ENCODE data around the gene ABCC5.
"Not testable (repeated sequence)": the region's sequence is repeated elsewhere in the genome, so short reads cannot be mapped to it uniquely, and the experiment has no call there.

ABCC5 gene

DNA sequence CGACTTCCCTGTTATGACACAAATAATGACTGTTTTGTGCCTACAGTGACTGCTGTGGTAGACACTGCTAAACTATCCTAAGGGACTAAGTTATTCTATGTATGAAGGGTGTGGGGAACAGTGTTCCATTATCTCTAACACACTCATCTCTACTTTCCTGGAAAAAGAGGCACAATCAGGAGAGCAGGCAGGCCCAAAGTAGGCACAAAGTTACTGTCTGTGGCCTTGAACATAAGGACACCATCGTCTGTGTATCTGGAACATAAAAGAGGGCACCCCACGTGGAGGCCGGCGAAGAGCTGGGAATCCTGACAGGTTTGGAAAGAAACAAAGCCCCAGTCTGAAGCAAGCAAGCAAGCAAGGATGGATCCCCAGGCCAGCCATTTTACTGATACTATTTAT lies 1.5 kb downstream of the ABCC5 start:
- DNase-seq (ENCODE audit: low spot score): no peak

DNA sequence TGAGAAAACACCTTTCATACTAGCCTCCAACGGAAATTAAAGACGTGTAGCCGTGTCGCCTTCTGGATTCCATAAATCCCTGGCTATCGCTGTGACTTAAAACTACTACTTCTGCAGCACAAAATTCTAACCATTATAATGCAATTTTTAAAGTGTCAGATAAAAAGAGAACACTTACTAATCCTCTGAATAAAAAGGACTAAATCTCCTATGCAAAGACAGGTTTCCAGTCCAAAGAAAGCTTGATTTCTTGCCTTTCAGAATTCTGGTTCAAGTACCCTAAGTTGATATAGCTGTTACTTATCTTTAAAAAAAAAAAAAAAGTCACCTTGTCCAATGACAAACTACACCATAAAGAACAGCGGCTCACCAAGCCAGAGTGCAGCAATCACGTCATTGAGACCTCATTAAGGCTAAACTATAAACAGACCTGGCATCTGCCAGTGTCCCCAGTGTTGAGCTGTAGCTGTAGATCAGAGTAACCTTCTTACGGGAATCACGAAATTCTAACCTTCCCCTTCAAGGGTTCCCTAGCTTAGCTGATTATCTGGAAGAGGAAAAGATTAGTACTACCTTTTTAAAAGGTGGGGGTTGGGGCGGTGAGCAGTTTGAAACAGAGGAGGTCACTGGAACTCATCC lies 2.2 kb downstream of the ABCC5 start:
- no peak for DNase-seq (ENCODE audit: low spot score)

DNA sequence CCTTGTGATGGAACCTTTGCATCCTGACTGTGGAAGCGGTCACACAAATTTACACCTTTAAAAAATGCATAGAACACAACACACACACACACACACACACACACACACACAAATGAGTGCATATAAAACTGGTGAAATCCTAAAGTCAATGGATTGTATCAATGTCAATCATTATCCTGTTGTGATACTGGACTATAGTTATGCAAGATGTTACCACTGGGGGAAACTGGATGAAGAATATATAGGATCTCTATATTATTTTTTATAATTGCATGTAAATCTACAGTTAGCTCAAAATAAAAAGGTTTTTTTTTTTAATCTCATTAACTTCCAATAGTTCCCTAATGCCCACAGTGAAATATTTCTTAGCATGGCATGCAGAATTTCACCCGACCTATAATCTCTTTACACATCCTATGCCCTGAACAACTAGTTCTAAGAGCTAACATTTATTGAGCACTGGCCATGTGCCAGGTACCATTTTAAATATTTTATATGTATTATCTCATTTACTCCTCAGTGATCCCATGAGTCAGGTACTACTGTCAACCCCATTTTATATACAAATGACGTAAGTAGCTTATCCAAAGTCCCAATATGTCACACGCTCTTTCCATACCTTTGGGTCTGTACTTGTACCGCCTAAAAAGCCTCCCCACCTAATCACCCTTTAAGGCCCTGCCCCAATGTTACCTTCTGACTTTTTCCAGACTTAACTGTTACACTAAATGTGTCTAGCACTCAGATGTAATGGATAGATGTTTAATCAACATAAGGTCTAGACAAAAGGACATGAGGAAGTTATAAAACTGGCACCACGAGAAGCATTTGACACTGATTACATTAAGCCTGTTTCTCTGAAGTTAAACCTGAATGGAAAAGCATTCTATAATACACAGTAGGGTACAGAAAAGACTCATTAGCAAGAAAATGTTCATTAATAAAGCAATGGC lies 5.5 kb downstream of the ABCC5 start:
- no peak for DNase-seq (ENCODE audit: low spot score)

DNA sequence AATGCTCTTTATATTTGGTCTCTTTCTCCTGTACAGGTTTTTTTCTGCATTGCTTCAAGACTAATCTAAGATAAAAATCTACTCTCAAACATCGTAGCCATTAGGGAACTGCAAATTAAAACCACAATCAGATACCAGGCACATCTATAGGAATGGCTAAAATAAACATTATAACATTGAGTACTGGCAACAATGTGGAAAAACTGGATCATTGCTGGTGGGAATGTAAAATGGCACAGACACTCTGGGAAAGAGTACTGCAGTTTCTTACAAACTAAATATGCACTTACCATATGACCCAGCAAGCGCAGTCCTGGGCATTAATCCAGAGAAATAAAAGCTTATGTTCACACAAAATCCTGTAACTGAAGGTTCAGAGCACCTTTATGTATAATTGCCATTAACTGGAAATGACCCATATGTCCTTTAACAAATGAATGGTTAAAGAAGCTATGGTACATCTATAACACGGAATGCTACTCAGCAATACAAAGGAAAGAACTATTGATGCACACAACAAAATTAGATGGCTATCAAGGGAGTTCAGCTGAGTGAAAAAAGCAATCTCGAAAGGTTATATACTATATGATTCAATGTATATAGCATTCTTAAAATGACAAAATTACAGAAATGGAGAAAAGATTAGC lies 6.3 kb downstream of the ABCC5 start:
- no peak for DNase-seq (ENCODE audit: low spot score)

DNA sequence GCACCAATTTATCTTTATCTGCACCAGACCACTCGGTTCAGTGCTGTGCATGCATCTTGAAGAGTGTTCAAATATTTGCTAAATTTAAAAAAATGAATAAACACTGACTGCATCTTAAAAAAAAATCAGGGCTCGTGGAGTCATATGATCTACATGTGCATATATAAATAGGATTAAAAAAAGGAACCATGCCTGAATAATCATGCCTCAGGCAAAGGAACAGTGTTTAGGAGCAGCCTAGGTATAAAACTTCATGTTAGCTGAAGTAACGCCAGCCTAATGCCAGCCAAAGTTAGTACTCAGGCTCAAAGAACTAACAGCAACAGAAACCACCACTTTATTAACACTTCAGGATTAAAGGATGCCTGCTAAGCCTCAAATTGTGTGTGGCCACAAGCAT lies 9.5 kb downstream of the ABCC5 start:
- DNase-seq (ENCODE audit: low spot score): no peak

DNA sequence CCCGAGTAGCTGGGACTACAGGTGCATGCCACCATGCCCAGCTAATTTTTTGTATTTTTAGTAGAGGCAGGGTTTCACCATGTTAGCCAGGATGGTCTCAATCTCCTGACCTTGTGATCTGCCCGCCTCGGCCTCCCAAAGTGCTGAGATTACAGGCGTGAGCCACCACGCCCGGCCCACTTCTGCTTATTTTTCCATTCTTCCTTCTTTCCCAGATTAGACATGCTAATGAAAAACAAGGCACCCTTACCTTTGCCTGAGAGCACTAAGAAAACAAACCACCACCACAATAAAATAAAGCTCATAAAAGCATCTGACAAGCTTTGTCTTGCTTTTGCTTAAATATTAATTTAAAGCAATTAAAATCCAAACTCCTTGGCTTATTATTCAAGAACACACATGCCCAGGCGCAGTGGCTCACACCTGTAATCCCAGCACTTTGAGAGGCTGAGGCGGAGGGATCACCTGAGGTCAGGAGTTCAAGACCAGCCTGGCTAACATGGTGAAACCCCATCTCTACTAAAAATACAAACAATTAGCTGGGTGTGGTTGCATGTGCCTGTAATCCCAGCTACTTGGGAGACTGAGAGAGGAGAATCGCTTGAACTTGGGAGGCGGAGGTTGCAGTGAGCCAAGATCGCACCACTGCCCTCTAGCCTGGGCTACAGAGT lies 10.4 kb downstream of the ABCC5 start:
- not testable (repeated sequence) for DNase-seq (ENCODE audit: low spot score)

DNA sequence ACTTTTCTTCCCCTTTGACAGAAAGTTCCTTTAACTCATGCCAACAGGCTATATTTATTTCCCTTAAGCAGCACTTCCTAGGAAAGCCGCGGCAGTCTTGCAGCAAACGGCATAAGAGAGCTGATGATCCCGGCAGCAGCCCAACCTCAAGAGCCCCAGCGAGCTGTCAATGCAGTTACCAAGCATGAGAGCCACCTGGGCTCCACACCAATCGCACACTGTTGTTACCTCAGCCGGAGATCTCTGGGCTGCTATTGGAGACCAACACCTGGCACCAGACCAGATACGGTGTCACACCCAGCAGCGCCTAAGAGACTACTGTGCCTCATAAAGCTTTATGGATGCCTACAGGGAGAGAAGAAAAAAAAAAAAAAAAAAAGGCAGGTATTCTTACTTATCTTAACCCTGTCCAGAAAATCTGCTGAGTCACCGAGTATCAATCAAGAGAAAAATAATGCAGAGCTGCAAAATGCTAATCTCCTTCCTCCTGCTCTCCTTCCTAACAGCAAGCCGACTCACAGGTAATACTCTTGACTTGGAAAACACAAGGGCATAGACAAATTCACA lies 11.7 kb downstream of the ABCC5 start:
- DNase-seq (ENCODE audit: low spot score): peak; percentile 15

DNA sequence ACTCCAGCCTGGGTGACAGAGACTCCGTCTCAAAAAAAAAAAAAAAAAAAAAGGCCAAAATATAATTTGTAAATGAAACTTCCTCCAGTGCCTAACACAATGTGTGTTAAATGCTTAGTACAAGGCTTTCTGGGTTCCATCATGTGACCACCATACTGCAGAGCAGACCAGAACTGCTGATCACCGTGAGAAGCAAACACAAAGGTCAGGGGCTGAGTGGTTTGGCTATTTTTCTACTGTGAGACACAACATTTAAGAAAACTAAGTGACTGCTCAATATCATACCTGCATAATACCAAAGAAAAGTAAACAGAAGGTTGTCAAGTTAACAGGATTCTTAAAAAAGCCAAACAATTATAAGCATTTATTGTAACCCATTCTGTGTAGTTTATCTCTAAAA lies 13.2 kb downstream of the ABCC5 start:
- no peak for DNase-seq (ENCODE audit: low spot score)

DNA sequence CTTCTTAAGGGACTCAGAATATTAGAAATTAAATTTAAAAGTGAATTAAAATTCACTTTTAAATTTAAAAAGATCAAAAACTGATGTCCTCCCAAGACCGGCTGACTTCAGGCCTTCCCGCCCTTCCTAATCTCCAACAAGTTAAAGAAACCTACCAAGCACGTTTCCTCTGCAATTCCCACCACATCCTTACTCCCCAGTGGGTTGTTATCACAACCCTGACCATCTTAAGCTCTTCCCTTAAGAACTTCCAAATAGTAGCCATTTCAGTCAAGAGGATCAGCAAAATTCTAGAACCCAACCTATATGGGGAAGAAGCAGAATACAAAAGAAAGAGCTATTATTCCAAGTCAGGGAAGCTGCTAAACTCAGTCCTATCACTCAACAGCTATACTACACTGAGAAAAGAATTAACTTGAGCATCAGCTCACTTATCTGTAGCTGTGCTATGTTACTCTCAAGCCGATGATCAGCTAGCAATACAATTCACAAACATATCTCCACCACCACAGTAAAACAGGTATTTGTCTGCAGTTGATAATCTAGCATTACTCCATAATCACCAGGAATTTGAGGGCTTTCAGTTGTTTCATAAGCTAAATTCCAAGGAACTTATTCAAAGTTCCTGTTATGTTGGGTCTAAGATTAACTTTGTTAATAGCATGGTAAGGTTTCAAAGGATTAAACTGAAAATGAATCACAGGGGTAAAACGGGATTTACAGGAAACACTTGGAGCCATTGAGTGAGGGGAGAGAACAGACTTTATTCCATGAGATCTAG lies 14.3 kb downstream of the ABCC5 start:
- no peak for DNase-seq (ENCODE audit: low spot score)

DNA sequence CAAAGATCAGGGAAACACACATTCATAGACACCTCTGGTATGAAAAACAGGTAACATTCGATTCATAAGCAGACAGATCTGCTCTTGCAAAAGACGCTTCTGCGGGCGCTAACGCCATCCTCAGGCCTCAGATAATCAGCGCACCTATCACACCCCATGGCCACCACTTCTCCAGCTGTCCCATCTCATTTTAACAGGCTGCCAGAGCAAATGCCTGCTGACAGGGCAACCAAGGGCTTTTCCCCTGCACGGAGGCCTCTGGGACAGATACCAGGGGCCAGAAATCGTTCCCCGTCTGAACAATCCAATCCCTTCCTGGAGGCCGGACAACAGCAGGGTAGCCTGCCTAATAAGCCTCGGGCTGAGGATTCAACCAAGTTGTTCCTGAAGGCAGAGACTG lies 15.2 kb downstream of the ABCC5 start:
- no peak for DNase-seq (ENCODE audit: low spot score)

DNA sequence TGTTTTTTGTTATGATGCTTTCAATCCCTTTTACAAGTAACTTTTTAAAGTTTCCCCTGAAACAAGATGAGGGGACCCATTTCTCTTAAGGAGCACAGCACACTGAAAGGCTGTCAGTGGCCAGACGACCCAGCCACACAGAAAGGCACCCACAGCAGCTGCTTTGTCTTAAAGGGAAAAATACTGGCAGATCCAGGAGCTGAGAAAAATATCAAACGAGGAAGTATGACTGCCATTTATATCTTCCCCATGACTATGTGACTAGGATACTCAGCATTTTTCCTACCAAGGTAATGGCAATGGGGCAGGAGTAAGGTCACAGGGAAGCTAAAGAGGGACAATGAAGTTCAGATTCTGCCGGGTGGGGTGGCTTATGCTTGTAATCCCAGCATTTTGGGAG lies 15.9 kb downstream of the ABCC5 start:
- DNase-seq (ENCODE audit: low spot score): no peak

DNA sequence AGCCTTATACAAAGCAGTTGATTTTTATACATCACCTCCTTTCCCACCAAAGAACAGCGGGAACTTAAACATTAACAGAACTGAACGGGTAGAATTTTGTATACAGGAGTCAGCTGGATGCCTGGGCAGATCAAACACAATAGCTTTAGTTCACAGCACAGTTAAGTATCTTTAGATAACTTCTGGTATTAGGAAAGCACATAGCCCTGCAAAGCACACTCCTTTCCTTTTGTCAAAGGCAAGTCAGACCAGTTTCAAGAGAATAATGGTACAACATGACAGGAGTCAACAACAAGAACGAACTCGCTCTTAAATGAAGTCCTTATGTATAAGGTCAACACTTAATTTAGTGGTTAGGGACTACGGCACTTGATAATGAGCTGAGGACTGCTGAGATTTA lies 26.3 kb downstream of the ABCC5 start:
- DNase-seq (ENCODE audit: low spot score): no peak

DNA sequence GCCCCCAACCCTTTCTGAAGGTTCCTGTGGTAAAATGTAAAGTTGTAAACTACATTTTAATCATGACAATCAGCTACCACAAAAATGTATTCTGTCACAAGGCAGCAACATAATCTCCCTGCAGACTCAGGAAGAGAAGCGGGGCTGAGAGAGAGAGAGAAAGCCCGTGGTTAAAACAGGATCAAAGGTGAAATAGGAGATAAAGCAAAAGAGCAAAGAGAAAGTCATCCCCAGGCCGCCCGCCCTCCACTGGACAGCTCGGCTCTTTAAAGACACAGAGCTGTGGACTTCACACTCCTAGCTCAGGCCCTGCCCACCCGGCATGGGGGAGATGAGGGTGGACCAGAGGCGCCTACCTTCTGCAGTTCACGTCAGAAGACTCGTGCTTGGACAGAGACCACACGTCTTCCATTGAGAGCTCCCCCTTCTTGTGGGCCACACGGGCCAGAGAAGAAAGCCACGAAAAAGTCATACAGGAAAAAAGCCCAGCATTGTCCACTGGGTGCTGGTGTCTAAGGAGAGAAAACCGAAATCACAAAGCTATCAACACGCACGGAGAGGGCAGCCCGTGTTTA lies 29.4 kb downstream of the ABCC5 start:
- DNase-seq (ENCODE audit: low spot score): no peak

DNA sequence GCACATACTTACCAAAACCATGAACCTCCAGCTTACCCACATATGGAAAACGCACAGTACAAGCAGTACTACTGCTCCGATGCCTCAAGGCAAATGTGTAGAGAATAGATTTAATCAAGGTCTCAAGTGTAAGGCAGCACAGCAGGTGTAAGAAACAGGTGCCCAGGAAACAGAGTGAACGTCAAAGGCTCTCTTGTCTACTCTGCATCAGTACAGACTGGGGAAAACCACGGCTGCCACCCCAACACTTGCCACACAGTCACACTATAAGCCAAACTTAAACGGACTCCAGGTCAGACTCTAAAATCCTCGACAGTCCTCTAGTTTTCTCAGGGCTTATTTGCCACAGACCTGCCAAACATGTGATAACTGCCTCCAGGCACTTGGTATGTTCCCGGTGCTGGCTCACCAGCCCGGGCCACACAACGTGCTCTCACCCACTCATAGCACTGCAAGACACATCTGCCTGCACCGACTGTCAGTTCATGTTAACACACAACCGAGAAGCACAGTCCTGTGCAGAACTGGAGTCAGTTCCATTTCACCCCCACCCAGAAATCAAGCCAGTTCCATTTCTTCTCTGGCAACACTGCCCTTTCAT lies 30.6 kb downstream of the ABCC5 start:
- DNase-seq (ENCODE audit: low spot score): no peak

DNA sequence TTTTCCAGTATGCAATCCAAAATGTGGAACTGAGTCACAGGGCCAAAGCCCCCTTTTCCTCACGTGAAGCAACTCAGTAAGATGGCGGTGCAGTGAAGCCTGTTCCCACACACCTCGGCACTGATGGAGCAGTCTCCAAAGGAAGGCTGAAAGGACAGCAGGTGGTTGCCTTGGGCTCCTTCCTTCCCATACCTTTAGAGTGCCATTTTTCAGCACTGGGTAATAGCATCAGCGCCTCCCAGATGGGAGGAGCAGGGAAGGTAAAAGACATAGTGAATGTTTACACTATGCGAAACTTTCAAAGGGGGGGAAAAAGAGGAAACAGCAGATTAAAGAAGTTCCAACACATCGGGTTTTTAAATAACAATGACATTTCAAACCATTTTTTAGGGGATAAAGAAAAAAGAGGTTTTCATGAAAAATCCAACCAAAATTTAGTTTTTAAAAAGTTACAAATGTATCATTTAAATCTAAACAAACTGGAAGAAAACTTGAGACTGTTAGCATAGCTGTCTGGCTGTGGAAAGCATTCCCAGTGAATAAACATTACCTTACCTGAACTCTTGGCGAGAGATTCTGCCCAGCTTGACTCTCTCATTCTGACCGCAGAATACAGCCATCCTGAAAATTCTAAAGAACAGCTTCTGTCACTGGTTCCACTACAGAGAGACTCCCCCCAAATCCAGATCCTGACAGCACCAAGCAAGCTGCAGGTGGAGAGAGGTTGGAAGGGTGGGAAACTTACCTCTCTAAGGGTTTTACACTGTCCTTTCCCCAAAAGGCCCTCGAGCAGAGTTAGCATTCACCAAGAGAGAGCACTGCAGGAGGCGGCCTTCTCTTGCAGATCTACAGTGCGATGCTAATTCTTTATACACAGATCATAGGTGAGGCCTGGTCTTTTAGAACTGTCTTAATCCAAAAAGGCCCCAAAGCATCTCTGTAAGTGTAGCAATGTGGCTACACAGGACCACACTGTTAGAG lies 32.6 kb downstream of the ABCC5 start:
- no peak for DNase-seq (ENCODE audit: low spot score)

DNA sequence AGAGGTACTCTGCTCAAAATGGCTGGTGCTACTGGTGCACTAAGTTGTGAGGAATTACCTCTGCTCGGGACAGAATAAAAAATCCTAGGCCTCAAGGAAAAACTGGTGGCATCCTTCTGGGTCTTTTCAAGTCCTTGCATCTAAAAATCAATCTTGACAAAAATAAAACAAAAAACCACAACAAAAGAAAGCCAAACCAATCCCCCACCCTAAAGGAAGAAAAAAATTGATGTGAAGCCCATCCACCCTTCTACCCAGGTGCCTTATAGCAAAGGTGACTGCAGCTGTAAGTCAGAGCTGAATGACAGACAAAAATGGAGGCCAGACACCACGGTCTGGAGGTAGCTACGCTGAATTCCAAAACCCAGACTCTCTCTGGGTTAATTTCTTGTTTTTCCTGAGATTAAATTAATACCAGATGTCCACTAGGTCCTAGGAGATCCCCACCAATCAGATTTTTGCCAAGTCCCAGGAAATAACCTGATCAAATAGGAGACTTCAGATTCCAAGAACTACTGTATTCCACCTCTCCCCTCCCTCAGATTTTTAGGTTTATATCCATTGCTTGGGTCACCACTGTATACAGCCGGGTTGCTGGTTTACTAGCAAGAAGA lies 33.5 kb downstream of the ABCC5 start:
- DNase-seq (ENCODE audit: low spot score): no peak

DNA sequence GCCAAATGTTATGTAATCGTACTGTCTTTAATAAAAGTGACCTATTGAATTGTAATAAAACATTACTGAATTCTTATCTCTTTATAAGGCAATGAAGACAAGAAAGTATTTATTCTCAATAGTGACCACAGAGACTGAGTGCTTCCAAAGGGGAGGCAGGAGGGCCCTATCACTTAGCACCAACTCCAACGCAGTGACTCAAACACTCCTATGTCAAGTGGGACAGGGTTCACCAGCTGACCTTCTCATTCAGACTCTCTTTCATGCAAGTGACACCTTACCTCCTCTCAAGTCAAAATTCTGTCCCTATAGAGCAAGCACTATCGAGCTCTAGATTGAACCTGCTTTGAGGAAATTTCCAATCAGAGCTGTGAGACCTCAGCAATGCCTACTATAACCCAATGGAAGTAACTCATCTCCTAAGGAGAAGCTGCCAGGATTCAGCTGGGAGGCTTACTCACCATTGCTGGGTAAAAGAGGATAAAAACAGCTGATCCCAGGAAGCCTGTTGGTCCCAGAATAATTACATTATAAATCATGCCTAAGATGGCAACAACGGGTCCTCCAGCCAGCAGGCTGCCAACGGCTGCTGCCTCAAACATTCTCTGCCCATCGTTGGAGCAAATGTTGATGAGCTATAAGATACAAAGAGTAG lies 35.6 kb downstream of the ABCC5 start:
- no peak for DNase-seq (ENCODE audit: low spot score)

DNA sequence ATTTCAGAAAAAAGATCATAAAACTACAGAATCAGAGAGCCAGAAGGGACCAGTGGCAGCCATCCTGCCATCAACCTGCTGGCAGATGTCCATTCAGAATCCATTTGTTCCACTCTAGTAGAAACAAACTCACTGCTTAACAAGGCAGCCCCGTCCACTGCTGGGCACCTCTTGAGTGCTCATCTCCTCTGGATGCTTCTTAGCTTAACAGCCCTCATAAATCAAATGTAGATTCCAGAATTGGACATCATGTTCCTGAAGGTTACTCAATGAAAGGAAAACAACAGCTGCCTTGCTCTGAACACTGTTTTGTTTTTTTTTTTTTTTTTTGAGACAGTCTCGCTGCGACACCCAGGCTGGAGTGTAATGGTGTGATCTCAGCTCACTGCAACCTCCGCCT lies 37.3 kb downstream of the ABCC5 start:
- DNase-seq (ENCODE audit: low spot score): no peak
